Stimulated activated CD4-positive, alpha-beta T cell treated with anti-CD3 and anti-CD28 coated beads, Interleukin-4, amount 100 ng/mL, for 4 hours (primary cell): ENCODE data around the gene F5.

Experiments
- DNase-seq, 2 experiments: peaks; one replicate each; pipeline ENCODE4 v3.0.0-alpha.2; 2020

Gene F5

GRCh38 chr1:169586067-169586394 lies 250 bp downstream of the F5 start:
- no peak for DNase-seq

GRCh38 chr1:169585181-169585580 lies 1.1 kb downstream of the F5 start:
- no peak for DNase-seq

- peak in 1 of 2 experiments; percentile 49 for DNase-seq
Observed at GRCh38 chr1:169584483-169585144, 1.7 kb downstream of the F5 start.

GRCh38 chr1:169577981-169578738 lies 8.1 kb downstream of the F5 start:
- DNase-seq: no peak

GRCh38 chr1:169576935-169577331 lies 9.3 kb downstream of the F5 start:
- DNase-seq: no peak

- no peak for DNase-seq
Observed at GRCh38 chr1:169576241-169576934, 9.9 kb downstream of the F5 start.

GRCh38 chr1:169574336-169574735 lies 11.9 kb downstream of the F5 start:
- DNase-seq: no peak

GRCh38 chr1:169572187-169572586 lies 14.1 kb downstream of the F5 start:
- no peak for DNase-seq

- no peak for DNase-seq
Observed at GRCh38 chr1:169571450-169571849, 14.8 kb downstream of the F5 start.

- no peak for DNase-seq
Observed at GRCh38 chr1:169570172-169570574, 16.1 kb downstream of the F5 start.

- DNase-seq: no peak
Observed at GRCh38 chr1:169568497-169568896, 17.8 kb downstream of the F5 start.

GRCh38 chr1:169565335-169566271 lies 20.7 kb downstream of the F5 start:
- no peak for DNase-seq

- no peak for DNase-seq
Observed at GRCh38 chr1:169563650-169564049, 22.6 kb downstream of the F5 start.

- DNase-seq: no peak
Observed at GRCh38 chr1:169563019-169563615, 23.2 kb downstream of the F5 start.

GRCh38 chr1:169561692-169562091 lies 24.6 kb downstream of the F5 start:
- DNase-seq: no peak

- DNase-seq: no peak
Observed at GRCh38 chr1:169557131-169557530, 29.1 kb downstream of the F5 start.

- no peak for DNase-seq
Observed at GRCh38 chr1:169550294-169550693, 36.0 kb downstream of the F5 start.

GRCh38 chr1:169548282-169548681 lies 38.0 kb downstream of the F5 start:
- DNase-seq: no peak

GRCh38 chr1:169546087-169546995 lies 39.9 kb downstream of the F5 start:
- DNase-seq: peak in 1 of 2 experiments; percentile 41

- no peak for DNase-seq
Observed at GRCh38 chr1:169545472-169545871, 40.8 kb downstream of the F5 start.
